Activated CD8-positive, alpha-beta memory T cell treated with anti-CD3 and anti-CD28 coated beads, Interleukin-2, amount 50 U/mL, for 1 hour (primary cell): ENCODE data around the gene KIAA0513.

Experiments
- DNase-seq: peaks from one replicate; pipeline ENCODE4 v3.0.0-alpha.2; 2020; ENCODE audit errors: extremely low read depth

Gene KIAA0513

GRCh38 chr16:85088570-85089199, 61.1 kb downstream of the KIAA0513 start:
- no peak for DNase-seq

DNA sequence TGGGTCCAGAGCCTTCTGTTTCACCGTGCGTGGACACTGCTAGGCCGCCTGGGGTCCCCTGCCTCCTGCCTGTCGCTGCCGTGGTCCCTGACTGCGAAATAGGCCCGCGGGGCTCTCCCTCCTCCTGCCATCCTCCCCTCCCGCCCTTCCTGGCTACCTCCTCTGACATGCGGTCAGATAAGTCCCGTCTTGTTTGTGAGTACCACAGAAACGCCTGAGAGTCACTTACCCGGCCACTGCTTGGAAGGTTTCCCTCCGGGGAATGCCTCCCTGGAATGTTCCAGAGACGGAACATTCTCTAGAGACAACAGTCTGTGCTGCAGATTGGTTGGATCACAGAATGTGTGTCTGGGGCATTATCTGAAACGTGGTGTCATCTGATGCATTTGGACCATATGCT, 61.9 kb downstream of the KIAA0513 start:
- DNase-seq: no peak

GRCh38 chr16:85090181-85090580, 62.6 kb downstream of the KIAA0513 start:
- no peak for DNase-seq

DNA sequence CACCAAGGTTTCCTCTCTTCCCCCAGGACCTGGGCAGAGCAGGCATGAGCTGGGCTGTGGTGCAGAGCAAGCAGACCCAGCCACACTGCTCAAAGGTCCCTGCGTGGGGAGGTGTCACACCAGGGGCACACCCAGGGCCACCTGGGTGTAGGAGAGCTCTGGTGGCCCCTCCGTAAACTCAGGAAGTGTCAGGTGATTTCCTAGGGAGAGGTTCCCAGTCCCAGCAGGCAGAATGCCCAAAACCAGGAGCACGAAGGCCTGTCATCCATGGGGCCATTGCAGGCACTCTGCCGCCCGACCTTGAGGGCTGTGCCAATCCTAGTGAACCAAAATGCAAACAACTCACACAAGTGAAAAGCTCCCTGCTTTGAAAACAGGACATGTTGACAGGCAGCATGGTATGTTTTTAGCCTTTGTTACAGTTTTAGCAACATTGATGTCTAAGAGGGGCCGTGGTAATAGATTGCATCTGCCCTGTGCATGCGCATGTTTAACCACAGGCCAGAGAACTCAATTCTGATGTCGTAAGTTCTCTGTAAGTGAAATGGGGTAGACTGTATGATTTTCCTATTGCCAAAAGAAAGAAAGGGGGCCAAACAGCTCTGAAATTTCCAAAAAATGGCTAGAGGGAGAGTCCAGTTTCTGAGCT, 63.4 kb downstream of the KIAA0513 start:
- no peak for DNase-seq

- DNase-seq: no peak
Observed at GRCh38 chr16:85091522-85091910, 63.9 kb downstream of the KIAA0513 start.

DNA sequence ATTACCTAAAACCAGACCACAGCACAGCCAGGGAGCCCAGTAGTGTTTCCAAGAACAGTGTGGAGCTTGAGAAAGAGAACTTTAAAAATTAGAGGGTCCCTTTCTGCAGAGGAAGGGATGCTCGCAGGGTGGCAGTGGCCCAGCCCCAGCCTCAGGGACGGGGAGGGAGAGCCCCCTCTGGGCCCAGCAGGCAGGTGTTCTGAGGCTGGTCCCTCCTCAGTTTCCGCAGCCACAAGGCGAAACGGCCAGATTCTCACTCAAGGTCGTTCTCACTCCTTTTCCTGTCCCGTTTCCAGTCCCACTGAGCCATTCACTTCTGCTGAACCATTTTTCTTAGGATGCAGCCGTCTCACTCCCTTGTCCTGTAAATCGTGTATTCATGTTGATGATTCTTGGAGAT, 64.7 kb downstream of the KIAA0513 start:
- DNase-seq: no peak

- DNase-seq: no peak
Observed at GRCh38 chr16:85092851-85093250, 65.3 kb downstream of the KIAA0513 start.

GRCh38 chr16:85093705-85094104, 66.1 kb downstream of the KIAA0513 start:
- no peak for DNase-seq

GRCh38 chr16:85094176-85094805, 66.7 kb downstream of the KIAA0513 start:
- no peak for DNase-seq

DNA sequence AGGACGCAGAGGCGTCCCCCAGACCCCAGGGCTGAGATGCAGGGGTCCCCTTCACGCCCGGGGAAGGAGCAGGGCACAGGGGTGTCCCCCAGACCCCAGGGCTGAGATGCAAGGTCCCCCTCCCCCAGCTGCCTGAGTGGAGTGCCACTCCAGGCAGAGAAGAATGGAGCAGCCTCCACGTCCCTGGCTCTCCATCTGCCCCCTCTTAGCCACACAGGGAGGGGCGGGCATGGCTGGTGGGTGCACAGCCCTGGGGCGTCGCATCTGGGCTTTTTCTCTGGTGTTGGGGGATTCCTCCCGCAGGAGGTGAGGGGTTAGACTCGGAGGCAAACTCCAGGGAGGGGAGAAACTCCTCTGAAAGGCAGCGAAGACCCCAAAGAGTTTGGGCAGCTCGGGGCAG, 67.2 kb downstream of the KIAA0513 start:
- no peak for DNase-seq

DNA sequence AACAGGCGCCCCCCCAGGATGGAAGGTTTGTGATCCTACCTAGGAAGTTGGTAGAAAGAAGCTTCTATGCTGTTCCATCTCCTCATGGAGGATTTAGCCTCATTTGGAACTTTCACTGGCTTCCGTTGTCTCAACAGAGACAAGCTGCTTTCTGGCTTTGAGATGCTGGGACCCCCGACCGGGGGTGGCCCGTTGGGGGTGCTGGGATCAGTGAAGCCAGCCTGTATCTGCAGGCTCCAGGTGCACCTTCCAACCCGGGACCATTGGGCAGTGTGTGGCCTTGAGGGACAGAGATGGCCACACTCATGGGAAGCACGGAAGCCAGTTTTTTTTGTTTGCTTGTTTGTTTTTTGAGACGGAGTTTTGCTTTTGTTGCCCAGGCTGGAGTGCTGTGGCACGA, 69.3 kb downstream of the KIAA0513 start:
- DNase-seq: no peak

DNA sequence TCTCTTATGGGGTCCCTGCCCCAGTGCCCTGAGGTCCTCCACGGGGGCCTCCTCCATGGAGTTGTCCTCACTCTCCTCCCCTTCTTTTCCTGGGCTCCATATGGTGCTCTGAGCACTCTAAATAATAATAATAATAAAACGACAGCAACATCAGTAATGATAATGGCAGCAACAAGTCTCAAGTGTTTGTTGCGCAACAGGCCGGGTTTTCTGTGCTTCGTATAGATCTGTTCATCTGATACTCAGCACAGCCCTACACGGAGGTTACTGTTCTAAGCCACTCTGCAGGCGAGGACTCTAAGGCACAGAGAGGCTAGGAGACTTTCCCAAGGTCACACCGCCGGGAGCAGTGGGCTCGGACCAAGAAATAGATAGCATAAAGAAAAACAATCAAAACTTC, 71.0 kb downstream of the KIAA0513 start:
- no peak for DNase-seq

DNA sequence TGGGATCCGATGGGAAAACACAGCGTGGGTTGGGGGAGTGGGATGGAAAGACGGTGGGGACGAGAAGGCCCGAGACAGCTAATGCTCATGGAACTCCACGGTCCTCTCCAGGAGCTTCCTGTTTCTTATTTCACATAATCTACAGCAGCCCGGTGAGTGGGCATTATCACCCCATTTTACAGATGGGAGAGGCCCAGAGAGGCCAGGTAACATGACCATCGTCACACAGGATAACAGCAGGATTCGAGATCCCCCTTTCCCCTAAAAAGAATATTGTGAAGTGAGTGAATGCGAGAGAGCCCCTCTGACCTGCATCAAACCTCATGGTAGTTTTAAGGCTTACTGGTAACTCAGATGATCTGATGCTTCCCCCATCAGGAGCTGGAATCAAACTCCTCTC, 72.7 kb downstream of the KIAA0513 start:
- no peak for DNase-seq

- DNase-seq: no peak
Observed at GRCh38 chr16:85101956-85102630, 74.5 kb downstream of the KIAA0513 start.

DNA sequence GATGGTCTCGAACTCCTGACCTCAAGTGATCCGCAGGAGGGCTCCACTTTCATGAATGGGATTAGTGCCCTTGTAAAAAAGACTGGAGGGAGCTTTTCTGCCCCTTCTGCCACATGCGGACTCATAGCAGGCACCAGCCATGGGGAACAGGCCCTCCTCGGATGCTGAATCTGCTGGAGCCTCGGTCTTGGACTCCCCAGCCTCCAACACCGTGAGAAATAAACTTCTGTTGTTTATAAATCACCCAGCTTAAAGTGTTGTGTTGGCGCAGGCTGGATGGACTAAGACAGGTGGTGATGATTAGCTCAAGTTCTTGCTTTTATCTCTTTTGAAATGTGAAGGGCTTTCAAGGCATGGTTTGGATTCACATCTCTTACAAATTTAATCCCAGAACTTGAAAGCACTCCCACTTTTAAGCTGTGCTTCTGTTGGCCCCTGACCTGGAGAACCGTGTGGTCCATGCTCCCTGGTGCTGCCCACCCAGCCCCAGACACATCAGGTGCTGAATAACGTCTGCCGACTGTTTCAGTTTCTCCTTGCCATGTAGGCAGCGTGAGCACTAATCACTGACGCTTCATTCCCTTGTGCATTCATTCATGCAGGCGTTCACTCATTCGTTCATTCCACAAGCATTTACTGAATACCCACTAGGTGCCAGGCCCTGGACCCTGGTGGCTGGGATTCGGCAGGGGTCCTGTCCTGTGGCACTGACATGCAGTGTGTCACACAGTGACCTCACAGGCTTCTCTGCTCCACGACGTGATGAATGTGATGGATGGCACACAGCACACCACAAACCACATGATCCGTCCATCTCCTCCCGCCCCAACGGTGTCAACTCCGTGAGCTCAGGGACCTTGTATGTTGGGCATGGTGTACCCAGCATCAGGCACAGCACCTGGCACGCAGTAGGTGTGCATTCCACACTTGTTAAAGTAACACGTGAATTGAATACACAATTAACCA, 75.8 kb downstream of the KIAA0513 start:
- DNase-seq: no peak

DNA sequence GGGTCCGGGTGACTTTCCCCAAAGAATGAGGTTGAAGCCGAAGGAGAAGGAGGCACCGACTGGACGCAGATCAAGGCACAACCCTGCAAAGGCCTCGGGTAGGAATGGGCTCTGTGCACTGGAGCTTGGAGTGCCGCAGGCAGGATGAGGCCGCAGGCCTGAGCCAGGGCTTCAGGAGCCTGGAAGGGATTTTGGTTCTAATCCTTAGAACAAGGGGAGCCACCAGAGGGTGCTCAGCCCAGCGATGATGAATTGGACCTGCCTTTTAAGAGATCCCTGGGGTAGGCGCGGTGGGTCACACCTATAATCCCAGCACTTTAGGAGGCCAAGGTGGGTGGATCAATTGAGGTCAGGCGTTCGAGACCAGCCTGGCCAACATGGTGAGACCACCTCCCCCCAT, 76.6 kb downstream of the KIAA0513 start:
- no peak for DNase-seq

- DNase-seq: no peak
Observed at GRCh38 chr16:85104821-85105391, 77.3 kb downstream of the KIAA0513 start.

DNA sequence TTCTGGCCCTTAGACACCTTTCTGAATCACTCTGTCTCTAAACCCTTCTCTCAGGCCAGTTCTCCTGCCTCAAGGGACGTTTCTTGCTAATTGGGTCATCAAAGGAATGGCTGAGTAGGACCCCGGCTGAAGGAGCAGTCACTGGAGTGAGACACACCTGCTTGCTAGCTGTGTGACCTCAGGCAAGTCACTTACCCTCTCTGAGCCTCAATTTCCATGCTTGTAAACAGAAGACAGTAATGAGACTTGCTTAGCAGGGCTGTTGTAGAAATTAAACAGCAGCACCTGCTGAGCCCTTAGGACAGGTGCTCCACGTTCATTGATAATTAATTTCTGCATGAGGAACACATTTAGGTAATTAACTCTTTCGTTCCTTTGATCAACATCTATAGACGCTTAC, 77.9 kb downstream of the KIAA0513 start:
- DNase-seq: no peak

- no peak for DNase-seq
Observed at GRCh38 chr16:85107083-85107482, 79.5 kb downstream of the KIAA0513 start.

DNA sequence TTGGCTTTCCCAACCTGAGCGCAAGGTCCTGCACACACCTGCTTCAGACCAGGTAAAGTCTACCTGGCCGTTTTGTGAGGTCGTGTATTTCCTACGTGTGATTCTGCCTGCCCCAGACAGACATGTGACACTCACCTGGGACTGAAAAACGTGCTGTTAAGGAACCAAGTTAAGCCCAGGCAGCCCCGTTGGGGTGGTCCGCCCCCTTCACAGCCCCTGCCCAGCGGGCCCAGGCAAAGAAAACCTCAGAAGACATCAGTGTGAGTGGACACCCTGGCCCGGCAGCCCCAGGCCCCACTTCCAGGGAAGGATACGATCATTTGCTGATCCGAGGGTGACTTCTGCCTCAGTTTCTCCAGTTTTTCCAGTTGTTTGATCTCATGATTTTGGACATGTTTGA, 79.9 kb downstream of the KIAA0513 start:
- DNase-seq: no peak

GRCh38 chr16:85110105-85110504, 82.5 kb downstream of the KIAA0513 start:
- no peak for DNase-seq
